GM19452 (cell line): ENCODE data around the gene TMEM250.

Source experiments
- ATAC-seq: cut with Tn5 transposase; IDR thresholded peaks from one replicate; pipeline ENCODE4 v1.9.1; 2021; ENCODE audit not compliant: unreplicated experiment

TMEM250 gene

DNA sequence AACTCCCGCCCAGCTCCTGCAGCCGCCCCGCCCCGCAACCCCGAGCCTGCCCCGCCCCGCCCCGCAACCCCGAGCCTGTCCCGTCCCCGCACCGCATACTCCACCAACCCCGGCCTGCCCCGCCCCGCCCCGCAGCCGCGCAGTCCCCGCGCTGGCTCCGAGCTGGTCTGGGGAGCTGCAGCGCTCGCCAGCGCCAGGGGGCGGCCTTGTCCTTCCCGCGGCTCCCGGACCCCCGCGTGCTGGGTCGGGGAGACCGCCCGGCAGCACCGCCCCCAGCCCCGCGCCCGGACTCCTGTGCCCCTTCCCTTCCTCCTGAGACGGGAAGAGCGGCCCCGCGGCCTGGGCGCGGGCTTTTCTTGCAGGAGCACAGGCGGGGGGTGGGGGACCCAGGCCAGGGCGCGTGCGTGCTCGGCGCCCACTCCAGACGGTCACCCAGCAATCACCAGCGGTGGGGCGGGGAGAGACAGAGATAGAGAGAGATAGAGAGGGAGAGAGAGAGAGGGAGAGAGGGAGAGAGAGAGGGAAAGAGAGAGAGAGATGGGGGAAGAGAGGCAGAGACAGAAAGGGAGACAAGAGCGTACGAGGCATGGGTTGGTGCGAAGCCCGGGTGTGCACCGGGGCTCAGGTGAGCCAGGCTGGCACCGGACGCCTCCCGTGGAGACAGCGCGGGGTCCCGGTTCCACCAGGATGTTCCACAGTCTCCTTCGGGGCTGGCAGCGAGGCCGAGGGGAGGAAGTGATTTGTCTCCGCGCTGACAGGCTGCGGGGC is 14.7 kb upstream of the TMEM250 start:
- ATAC-seq, result no peak

GRCh38 chr9:136132512-136133050 is 13.9 kb upstream of the TMEM250 start:
- no peak for ATAC-seq

DNA sequence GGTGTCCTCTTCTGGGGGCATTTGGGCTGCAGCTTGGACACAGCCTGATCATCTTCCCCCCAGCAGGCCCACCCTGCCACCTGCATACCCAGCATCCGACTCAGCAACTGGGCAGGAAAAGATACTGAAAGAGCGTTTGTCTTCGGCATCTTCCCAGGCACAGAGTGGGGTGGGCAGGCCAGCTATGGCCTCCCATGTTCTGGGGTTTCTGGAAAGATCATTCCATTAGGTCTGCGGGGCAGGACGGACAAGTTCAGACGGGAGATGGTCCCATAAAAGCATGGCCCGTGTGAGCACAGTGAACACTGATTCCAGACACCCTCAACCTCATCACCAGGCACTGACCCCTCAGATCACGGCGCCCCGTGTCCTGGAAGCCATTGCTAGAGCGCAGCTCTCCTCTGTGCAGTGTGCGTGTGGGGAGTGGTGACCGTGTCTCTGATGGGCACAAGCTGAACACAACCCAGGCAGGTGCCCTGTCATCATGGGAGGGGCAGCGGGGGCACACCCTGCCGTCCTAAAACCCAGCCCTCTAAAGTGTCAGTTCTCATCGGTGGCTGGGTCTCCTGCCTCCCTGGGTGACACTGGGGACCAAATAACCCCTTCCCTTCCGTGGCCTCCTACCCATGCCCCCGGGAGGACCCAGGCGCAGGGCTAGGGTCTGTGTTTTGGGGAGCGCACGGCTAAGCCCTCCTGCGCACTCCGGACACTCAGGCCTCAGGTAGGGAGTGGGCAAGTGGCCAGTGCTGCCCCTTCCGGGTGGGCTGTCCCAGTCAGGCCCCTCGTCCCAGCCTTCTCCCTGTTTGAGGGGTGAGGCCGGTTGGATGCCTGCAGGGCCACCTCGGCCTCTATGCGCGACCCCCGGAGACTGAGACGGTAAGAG is 13.2 kb upstream of the TMEM250 start:
- no peak for ATAC-seq

DNA sequence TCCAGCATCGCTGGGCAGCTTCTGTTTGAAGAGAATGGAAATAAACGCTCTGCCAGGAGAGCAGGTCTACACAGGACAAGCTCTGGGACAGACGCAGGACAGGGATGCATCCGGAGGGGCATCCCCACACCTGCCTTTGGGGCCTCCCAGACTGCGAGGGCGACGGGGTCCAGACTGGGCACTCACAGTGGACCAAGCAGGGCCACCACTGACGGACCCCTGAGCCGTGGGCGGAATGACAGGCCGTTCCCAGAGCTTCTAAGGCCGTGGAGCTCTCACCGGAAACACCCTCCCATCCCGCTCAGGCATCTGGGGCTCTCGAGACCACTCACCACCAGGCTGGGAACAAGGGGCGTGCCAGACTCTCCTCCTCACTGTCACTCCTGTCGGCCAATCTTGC is 10.5 kb upstream of the TMEM250 start:
- ATAC-seq, result no peak

DNA sequence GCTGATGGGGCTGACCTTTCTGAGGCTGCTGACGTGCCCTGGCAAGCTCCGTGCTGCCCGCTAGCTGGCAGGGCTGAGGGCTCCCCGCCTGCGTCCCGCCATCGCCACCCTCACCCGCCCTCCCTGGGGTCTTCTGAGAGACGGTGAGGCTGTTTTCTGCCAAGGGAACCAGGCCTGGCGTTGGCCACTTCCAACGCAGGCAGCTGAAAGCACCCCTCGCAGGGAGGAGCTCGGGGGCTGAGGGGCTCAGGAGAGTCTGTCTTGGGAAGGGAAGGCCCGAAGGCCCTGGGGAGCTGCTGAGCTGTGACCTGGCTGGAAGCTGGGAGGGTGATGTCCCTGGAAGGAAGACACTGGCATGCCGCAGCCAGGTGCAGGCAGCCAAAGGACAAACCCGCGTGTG is 9.8 kb upstream of the TMEM250 start:
- no peak for ATAC-seq

GRCh38 chr9:136127313-136127712 is 8.6 kb upstream of the TMEM250 start:
- no peak for ATAC-seq

DNA sequence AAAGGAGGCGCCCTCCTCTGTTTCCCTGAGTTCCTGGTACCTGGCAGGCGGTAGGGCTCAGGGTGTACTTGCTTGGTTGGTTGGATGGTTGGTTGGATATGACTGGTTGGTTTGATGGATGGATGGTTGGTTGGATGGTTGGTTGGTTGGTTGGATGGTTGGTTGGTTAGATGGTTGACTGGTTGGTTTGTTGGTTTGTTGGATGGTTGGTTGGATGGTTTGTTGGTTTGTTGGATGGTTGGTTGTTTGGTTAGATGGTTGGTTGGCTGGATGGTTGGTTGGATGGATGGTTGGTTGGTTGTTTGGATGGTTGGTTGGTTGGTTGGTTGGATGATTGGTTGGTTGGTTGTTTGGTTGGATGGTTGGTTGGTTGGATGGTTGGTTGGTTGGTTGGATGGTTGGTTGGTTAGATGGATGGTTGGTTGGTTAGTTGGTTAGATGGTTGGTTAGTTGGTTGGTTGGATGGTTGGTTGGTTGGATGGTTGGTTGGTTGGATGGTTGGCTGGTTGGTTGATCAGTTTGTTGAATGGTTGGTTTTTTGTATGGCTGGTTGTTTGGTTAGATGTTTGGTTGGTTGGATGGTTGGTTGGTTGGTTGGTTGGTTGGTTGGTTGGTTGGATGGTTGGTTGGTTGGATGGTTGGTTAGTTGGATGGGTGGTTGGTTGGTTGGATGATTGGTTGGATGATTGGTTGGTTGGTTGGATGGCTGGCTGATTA is 6.5 kb upstream of the TMEM250 start:
- ATAC-seq, result no peak

GRCh38 chr9:136122425-136123383 is 4.0 kb upstream of the TMEM250 start:
- ATAC-seq, result no peak

DNA sequence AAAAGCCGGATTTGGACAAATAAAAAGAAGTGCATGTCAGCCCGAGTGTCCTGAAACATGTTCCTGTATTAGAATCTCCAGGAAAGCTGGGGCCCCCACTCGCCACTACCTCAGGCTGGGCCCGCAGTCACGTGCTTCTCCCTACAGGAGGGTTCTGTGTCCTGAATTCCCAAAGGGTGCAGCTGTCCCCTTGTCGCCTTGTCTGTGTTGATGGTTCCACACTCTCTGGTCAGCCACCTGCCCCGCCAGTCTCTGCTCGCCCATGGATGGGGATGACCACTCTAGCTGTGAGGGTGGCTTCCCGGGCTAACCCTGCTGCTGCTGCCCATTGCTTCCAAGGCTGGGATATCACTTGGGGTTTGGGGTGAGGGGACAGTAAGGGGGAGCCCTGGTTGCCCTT is 3.1 kb upstream of the TMEM250 start:
- no peak for ATAC-seq

DNA sequence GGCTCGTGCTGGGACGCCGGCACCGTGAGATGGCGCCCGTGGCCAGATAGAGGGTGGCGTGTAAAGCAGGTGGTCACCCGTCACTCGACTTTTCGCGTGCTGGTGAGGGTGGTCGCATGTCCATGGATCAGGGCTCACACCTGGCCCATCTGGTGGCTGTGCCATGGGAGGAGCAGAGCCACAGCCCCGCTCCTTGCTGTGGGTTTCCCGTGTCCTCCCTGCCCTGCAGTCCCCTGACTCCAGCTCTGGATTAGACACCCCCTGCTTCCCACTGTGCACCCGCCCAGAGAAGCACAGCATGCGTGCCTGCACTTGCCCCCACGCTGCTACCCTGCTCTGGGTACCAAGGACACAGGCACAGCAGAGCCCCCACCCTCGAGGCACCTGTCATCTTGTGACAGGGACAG is 1.8 kb upstream of the TMEM250 start:
- ATAC-seq, result no peak

GRCh38 chr9:136119883-136120393 is 1.3 kb upstream of the TMEM250 start:
- no peak for ATAC-seq

GRCh38 chr9:136119061-136119882 is 597 bp upstream of the TMEM250 start:
- ATAC-seq, result peak; percentile 2

- peak; percentile 4 for ATAC-seq
Measured at GRCh38 chr9:136117916-136118319, 757 bp downstream of the TMEM250 start.

DNA sequence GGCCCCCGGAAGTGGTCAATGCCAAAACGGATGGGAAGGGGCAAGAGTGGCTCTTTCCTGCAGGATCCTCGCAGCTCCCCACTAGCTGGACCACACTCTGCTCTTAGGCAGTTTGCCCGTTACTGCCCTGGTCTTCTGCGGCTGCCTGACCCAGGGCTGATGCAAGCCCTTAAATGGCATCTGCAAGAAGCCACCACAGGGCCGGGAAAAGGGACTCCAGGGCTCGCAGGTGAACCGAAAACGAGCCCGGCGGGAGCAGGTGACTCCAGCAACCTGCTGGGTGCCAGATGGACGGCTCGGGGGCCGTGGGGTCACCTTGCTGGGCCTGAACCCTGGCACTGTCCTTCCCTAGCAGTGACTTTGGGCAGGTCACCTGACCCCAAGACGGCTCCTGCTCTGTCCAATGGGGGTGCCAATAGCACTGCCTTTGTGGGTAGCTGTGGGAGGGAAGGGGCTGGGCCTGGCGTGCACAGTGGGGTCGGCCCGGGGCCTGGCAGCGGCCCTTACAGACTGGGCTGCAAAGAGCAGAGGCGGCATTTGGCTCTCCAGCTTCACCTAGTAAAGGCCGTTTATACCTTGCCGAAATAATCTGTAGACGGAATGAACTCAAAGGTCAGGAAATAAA is 1.3 kb downstream of the TMEM250 start:
- no peak for ATAC-seq

GRCh38 chr9:136116360-136117098 is 2.1 kb downstream of the TMEM250 start:
- ATAC-seq, result no peak

DNA sequence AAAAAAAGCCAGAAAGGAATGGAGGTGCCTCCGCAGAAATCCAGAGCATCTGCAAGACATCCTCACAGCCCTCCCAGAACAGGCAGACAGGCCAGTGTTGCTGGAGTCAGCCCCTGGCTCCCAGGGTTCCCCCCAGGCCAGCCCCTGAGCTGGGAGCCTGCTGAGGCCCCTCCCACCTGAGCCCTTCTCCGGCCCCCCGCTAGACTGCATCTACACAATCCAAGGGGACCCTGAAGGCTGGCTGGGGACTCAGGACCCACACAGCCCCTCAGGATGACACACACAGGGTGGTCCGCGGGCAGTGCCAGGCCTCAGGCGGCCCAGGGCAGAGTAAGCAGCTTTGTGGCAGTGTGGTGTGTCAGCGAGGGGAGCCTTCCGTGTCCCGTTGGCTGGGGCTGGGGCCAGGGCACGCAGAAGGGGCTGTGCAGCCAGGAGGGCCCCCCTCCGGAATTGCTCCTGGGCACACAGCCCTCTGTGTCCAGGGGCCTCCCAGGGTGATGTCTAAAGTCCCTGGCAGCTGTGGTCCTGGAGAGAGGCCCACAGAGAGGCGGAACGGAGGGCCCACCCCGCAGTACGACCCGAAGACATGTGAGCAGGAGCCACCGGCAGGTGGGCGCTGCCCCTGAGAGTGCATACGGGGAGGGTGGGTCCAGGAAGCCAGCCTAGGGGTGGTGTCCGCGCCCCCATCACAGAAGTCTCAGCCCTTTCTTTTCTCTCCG is 2.9 kb downstream of the TMEM250 start:
- ATAC-seq, result no peak

DNA sequence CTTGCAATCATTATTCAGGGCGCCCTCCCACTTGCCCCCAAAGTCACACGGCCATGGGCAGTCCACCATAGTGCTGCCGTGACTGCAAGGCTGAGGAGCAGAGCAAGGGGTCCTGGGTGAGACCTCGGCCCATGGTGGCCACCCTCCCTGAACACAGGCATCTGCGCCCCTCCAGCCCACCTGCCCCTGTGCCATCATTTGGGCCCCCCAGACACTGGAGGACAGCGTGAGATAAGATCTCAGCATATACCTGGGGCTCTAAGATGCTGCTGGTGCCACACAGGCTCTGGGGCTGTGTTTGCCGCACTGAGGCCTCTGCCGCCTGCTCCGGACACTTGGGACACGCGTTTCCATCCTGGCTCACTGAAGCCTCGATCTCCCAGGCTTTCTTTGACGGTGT is 3.5 kb downstream of the TMEM250 start:
- no peak for ATAC-seq
